Measurements from ENCODE around the gene LIFR.

GRCh38 chr5:38556599-38557307 lies at the start of gene LIFR:
- TF ChIP-seq CTCF (IDR thresholded peaks at IDR 0.05), result no peak
- no peak for TF ChIP-seq REST (IDR thresholded peaks at IDR 0.05)
- no peak for TF ChIP-seq EP300 (IDR thresholded peaks at IDR 0.05)
- TF ChIP-seq SMC3 (IDR thresholded peaks at IDR 0.05), result no peak
- TF ChIP-seq RAD21 (conservative IDR thresholded peaks at IDR 0.05 in 1 of 2, IDR thresholded peaks at IDR 0.05 in 1 of 2), result peak; percentile 12 to 24; a peak in 2 of 5 replicates
- TF ChIP-seq HOXA7 (CRISPR knock-in tag; IDR thresholded peaks at IDR 0.05), result no peak
- no peak for TF ChIP-seq ESRRA (IDR thresholded peaks at IDR 0.05; ENCODE audit: borderline replicate concordance, low read length)
- no peak for TF ChIP-seq USF2 (IDR thresholded peaks at IDR 0.05)
- no peak for TF ChIP-seq NPAS2 (CRISPR knock-in tag; IDR thresholded peaks at IDR 0.05; ENCODE audit: borderline replicate concordance)
- TF ChIP-seq CHD2 (IDR thresholded peaks at IDR 0.05; ENCODE audit: low read length, partially characterized antibody), result no peak
- TF ChIP-seq BHLHE40 (IDR thresholded peaks at IDR 0.05; ENCODE audit: low read depth, low read length), result no peak
- peak; percentile 62; the same call in 1 of the 2 replicates for TF ChIP-seq E2F6 (IDR thresholded peaks at IDR 0.05; ENCODE audit: borderline replicate concordance, low read depth)
- TF ChIP-seq TFCP2L1 (CRISPR knock-in tag; IDR thresholded peaks at IDR 0.05), result no peak

Measured in A549 (cell line).